Chondrocyte (in vitro differentiated cells): ENCODE results near the gene CEP131. TPM values are rescaled to one million over a fixed set of nuclear protein-coding genes. Genes with fewer than 3 reads are reported as not detected.

ENCODE experiments used
- DNase-seq: peaks from one replicate; pipeline ENCODE4 v3.0.0; 2021; ENCODE audit warnings: mixed read lengths, low spot score
- H3K27ac Mint-ChIP-seq: one replicate; pipeline ENCODE4 v1.8.0; 2021; ENCODE audit warnings: mild to moderate bottlenecking, moderate library complexity, mixed read lengths; ENCODE audit not compliant: unreplicated experiment
- H3K27me3 Mint-ChIP-seq: 2 replicates; pipeline ENCODE4 v1.8.0; 2021; ENCODE audit warnings: low read depth, mixed read lengths
- H3K36me3 Mint-ChIP-seq: 2 replicates; pipeline ENCODE4 v1.8.0; 2021; ENCODE audit warnings: low read depth, mixed read lengths
- H3K4me1 Mint-ChIP-seq: 2 replicates; pipeline ENCODE4 v1.8.0; 2021; ENCODE audit warnings: low read depth, mild to moderate bottlenecking, mixed read lengths
- H3K4me3 Mint-ChIP-seq: one replicate; pipeline ENCODE4 v1.8.0; 2021; ENCODE audit warnings: mild to moderate bottlenecking, moderate library complexity, mixed read lengths; ENCODE audit not compliant: unreplicated experiment
- H3K9me3 Mint-ChIP-seq: 2 replicates; pipeline ENCODE4 v1.8.0; 2021; ENCODE audit warnings: low read depth, mixed read lengths
- CTCF ChIP-seq: fragments of 200-600 bp; sonication (generic); IDR thresholded peaks from 2 replicates; pipeline ENCODE4 v1.5.0; 2021; ENCODE audit warnings: antibody characterized with exemption, mild to moderate bottlenecking, moderate library complexity
- total RNA-seq: library from RNA; stranded (reverse); gene quantifications from 3 replicates; pipeline ENCODE4 v1.2.1, GENCODE V29; 2021

Gene CEP131
- total RNA-seq, 1 donor from 2014 or later: 8.2 TPM

- H3K9me3 Mint-ChIP-seq: no peaks in the 10 kb centered on the region
- no peak for DNase-seq
- H3K4me3 Mint-ChIP-seq: no peak overlapping the region
- no peak for TF ChIP-seq CTCF
- peaks cover 12% of the 10 kb centered on the region for H3K36me3 Mint-ChIP-seq
- no peaks in the 10 kb centered on the region for H3K27me3 Mint-ChIP-seq
- no peak overlapping the region for H3K27ac Mint-ChIP-seq
- H3K4me1 Mint-ChIP-seq: peaks cover 11% of the 10 kb centered on the region
Measured at GRCh38 chr17:81234506-81234855, 11.7 kb upstream of the CEP131 start.

GRCh38 chr17:81233811-81234505 lies 11.2 kb upstream of the CEP131 start:
- H3K4me3 Mint-ChIP-seq: no peak overlapping the region
- H3K4me1 Mint-ChIP-seq: peaks cover 11% of the 10 kb centered on the region
- DNase-seq: no peak
- H3K27me3 Mint-ChIP-seq: no peaks in the 10 kb centered on the region
- peaks cover 12% of the 10 kb centered on the region for H3K36me3 Mint-ChIP-seq
- no peak overlapping the region for H3K27ac Mint-ChIP-seq
- H3K9me3 Mint-ChIP-seq: no peaks in the 10 kb centered on the region
- TF ChIP-seq CTCF: no peak

- Mint-ChIP-seq H3K4me1 (peaks cover 11% of the 10 kb centered on the region), H3K27me3 (no peaks in the 10 kb centered on the region), H3K4me3 (no peak overlapping the region), H3K36me3 (peaks cover 15% of the 10 kb centered on the region), H3K9me3 (no peaks in the 10 kb centered on the region), H3K27ac (no peak overlapping the region)
- TF ChIP-seq CTCF: no peak
- DNase-seq: no peak
Measured at GRCh38 chr17:81233316-81233715, 10.6 kb upstream of the CEP131 start.

GRCh38 chr17:81232616-81233241 lies 10.0 kb upstream of the CEP131 start:
- DNase-seq: no peak
- Mint-ChIP-seq H3K9me3 (no peaks in the 10 kb centered on the region), H3K4me3 (no peak overlapping the region), H3K36me3 (peaks cover 17% of the 10 kb centered on the region), H3K27ac (no peak overlapping the region), H3K27me3 (no peaks in the 10 kb centered on the region), H3K4me1 (peaks cover 7% of the 10 kb centered on the region)
- TF ChIP-seq CTCF: no peak

- Mint-ChIP-seq H3K27me3 (no peaks in the 10 kb centered on the region), H3K4me1 (no peaks in the 10 kb centered on the region), H3K36me3 (peaks cover 19% of the 10 kb centered on the region), H3K9me3 (no peaks in the 10 kb centered on the region), H3K4me3 (no peak overlapping the region), H3K27ac (no peak overlapping the region)
- DNase-seq: no peak
- no peak for TF ChIP-seq CTCF
Measured at GRCh38 chr17:81231766-81232581, 9.2 kb upstream of the CEP131 start.
